ENCODE results near the gene MIDN. TPM values are rescaled to one million over a fixed set of nuclear protein-coding genes. Genes with fewer than 3 reads are reported as not detected.

The MIDN gene
- total RNA-seq, 1 experiment from 2014 or later: 125 TPM

GRCh38 chr19:1275260-1275975, 27.0 kb downstream of the MIDN start, which contains the start of gene FAM174C:
FAM174C (plus strand) TSS chr19:1275530; CDS start chr19:1275550, 20 bp downstream.
- peak within 1 kb of the TSS; percentile 86 for H3K4me3 ChIP-seq (ENCODE audit: low read depth, low read length)
- H3K4me1 Mint-ChIP-seq (ENCODE audit: low read depth, unreplicated experiment): peaks cover 16% of the 10 kb centered on the region
- no TSS peak for BruUV-seq (replicated peaks)
- no peaks in the 10 kb centered on the region for H3K9me3 Mint-ChIP-seq (ENCODE audit: unreplicated experiment)
- peaks cover 23% of the 10 kb centered on the region for H3K4me1 ChIP-seq
- H3K27ac Mint-ChIP-seq (ENCODE audit: unreplicated experiment): peak within 1 kb of the TSS; percentile 91
- no peaks in the 10 kb centered on the region for H3K27me3 Mint-ChIP-seq (ENCODE audit: insufficient read depth, unreplicated experiment)
- TF ChIP-seq CTCF (IDR thresholded peaks at IDR 0.05; ENCODE audit: insufficient read depth in 1 of 2, low read depth in 1 of 2, low read length in 1 of 2, severe bottlenecking in 1 of 2, unreplicated experiment in 1 of 2): no peak
- peak; percentile 94 to 96 for DNase-seq
- POLR2A ChIA-PET: interaction anchor here (0.5 to 1.0 kb wide), 7 partner anchors 9 to 488 kb away, joined by 3 to 9 read pairs (median 3); a partner anchor contains a TSS
- H3K36me3 Mint-ChIP-seq (ENCODE audit: insufficient read depth, unreplicated experiment): peaks cover 78% of the 10 kb centered on the region
- intact Hi-C loops (cut with micrococcal nuclease; ENCODE audit: unreplicated experiment): loop anchor here (5.0 kb wide), 1 partner anchor 42 kb away; no protein-coding TSS in a partner anchor
- CTCF ChIA-PET: interaction anchor here (0.6 to 1.0 kb wide), 2 partner anchors 9 to 31 kb away, joined by 5 to 9 read pairs; no protein-coding TSS in a partner anchor
- H3K27me3 ChIP-seq (replicated peaks; ENCODE audit: control insufficient read depth, insufficient read depth, low read length): no peaks in the 10 kb centered on the region
- H3K36me3 ChIP-seq (ENCODE audit: control insufficient read depth, insufficient read depth, low read length): peaks cover 5% of the 10 kb centered on the region
- H3K9me3 ChIP-seq: no peaks in the 10 kb centered on the region
- peak within 1 kb of the TSS; percentile 83 for H3K4me3 Mint-ChIP-seq (ENCODE audit: unreplicated experiment)

GRCh38 chr19:1275976-1276627, 27.7 kb downstream of the MIDN start:
- Histone ChIP-seq H3K4me1 (peaks cover 17% of the 10 kb centered on the region), H3K9me3 (no peaks in the 10 kb centered on the region), H3K36me3 (ENCODE audit: control insufficient read depth, insufficient read depth, low read length) (peaks cover 5% of the 10 kb centered on the region), H3K4me3 (ENCODE audit: low read depth, low read length) (peak overlapping the region; percentile 86), H3K27me3 (replicated peaks; ENCODE audit: control insufficient read depth, insufficient read depth, low read length) (no peaks in the 10 kb centered on the region)
- intact Hi-C loops (cut with micrococcal nuclease; ENCODE audit: unreplicated experiment): loop anchor here (5.0 kb wide), 1 partner anchor 41 kb away; no protein-coding TSS in a partner anchor
- Mint-ChIP-seq H3K4me1 (ENCODE audit: low read depth, unreplicated experiment) (peaks cover 16% of the 10 kb centered on the region), H3K27me3 (ENCODE audit: insufficient read depth, unreplicated experiment) (no peaks in the 10 kb centered on the region), H3K9me3 (ENCODE audit: unreplicated experiment) (no peaks in the 10 kb centered on the region), H3K4me3 (ENCODE audit: unreplicated experiment) (peak overlapping the region; percentile 83), H3K27ac (ENCODE audit: unreplicated experiment) (peak overlapping the region; percentile 91), H3K36me3 (ENCODE audit: insufficient read depth, unreplicated experiment) (peaks cover 72% of the 10 kb centered on the region)
- no peak for TF ChIP-seq CTCF (IDR thresholded peaks at IDR 0.05; ENCODE audit: insufficient read depth in 1 of 2, low read depth in 1 of 2, low read length in 1 of 2, severe bottlenecking in 1 of 2, unreplicated experiment in 1 of 2)
- ChIA-PET POLR2A (no interaction called here), CTCF (no interaction called here)
- TSS peak; percentile 12 for BruUV-seq (replicated peaks)
- DNase-seq: no peak

- no TSS peak for BruUV-seq (replicated peaks)
- ChIA-PET CTCF (no interaction called here), POLR2A (no interaction called here)
- no peaks in the 10 kb centered on the region for H3K9me3 Mint-ChIP-seq (ENCODE audit: unreplicated experiment)
- no peak for TF ChIP-seq CTCF (IDR thresholded peaks at IDR 0.05; ENCODE audit: insufficient read depth in 1 of 2, low read depth in 1 of 2, low read length in 1 of 2, severe bottlenecking in 1 of 2, unreplicated experiment in 1 of 2)
- peak overlapping the region; percentile 91 for H3K27ac Mint-ChIP-seq (ENCODE audit: unreplicated experiment)
- peaks cover 16% of the 10 kb centered on the region for H3K4me1 Mint-ChIP-seq (ENCODE audit: low read depth, unreplicated experiment)
- H3K4me3 Mint-ChIP-seq (ENCODE audit: unreplicated experiment): peak overlapping the region; percentile 83
- intact Hi-C loops (cut with micrococcal nuclease; ENCODE audit: unreplicated experiment): loop anchor here (5.0 kb wide), 1 partner anchor 41 kb away; no protein-coding TSS in a partner anchor
- no peaks in the 10 kb centered on the region for H3K27me3 ChIP-seq (replicated peaks; ENCODE audit: control insufficient read depth, insufficient read depth, low read length)
- peak overlapping the region; percentile 86 for H3K4me3 ChIP-seq (ENCODE audit: low read depth, low read length)
- no peak for DNase-seq
- peaks cover 5% of the 10 kb centered on the region for H3K36me3 ChIP-seq (ENCODE audit: control insufficient read depth, insufficient read depth, low read length)
- peaks cover 69% of the 10 kb centered on the region for H3K36me3 Mint-ChIP-seq (ENCODE audit: insufficient read depth, unreplicated experiment)
- H3K27me3 Mint-ChIP-seq (ENCODE audit: insufficient read depth, unreplicated experiment): no peaks in the 10 kb centered on the region
- no peaks in the 10 kb centered on the region for H3K9me3 ChIP-seq
- peaks cover 14% of the 10 kb centered on the region for H3K4me1 ChIP-seq
Measured at GRCh38 chr19:1276628-1277022, 28.2 kb downstream of the MIDN start.

Data from Caco-2 (cell line).